SJSA1 (cell line): ENCODE data around the gene LCE1B. TPM values are rescaled to one million over a fixed set of nuclear protein-coding genes. Genes with fewer than 3 reads are reported as not detected.

Experiments
- DNase-seq, 2 experiments: peaks; one replicate each; pipeline ENCODE4 v3.0.0-alpha.2; 2015 to 2020; ENCODE audit warnings: low spot score in 2 of 2, low read depth in 1 of 2
- H3K27ac ChIP-seq: fragments of 250-450 bp; sonication (Bioruptor Pico); 2 replicates; pipeline ENCODE4 v1.5.1; 2020; ENCODE audit warnings: mild to moderate bottlenecking, moderate library complexity
- H3K27me3 ChIP-seq: fragments of 250-450 bp; sonication (Bioruptor Pico); replicated peaks from 2 replicates; pipeline ENCODE4 v1.5.1; 2020; ENCODE audit warnings: mild to moderate bottlenecking, moderate library complexity
- H3K36me3 ChIP-seq: fragments of 250-450 bp; sonication (Bioruptor Pico); 2 replicates; pipeline ENCODE4 v1.5.1; 2020; ENCODE audit warnings: mild to moderate bottlenecking
- H3K4me1 ChIP-seq: fragments of 250-450 bp; sonication (Bioruptor Pico); replicated peaks from 2 replicates; pipeline ENCODE4 v1.6.1; 2021; ENCODE audit warnings: mild to moderate bottlenecking
- H3K4me3 ChIP-seq: fragments of 250-450 bp; sonication (Bioruptor Pico); 2 replicates; pipeline ENCODE4 v1.5.1; 2020; ENCODE audit warnings: mild to moderate bottlenecking
- H3K9me3 ChIP-seq: fragments of 250-450 bp; sonication (Bioruptor Pico); replicated peaks from 2 replicates; pipeline ENCODE4 v1.5.1; 2020; ENCODE audit warnings: mild to moderate bottlenecking
- total RNA-seq: library from RNA; depleted of rRNA; stranded (reverse); fragments of >200 nt; shearing (Covaris generic); gene quantifications from 2 replicates; pipeline ENCODE4 v1.2.3, GENCODE V29; 2014; rRNA removed

LCE1B gene
- total RNA-seq, 1 experiment from 2014 or later = not detected

GRCh38 chr1:152817309-152817708, 5.5 kb downstream of the LCE1B start:
- no peak for DNase-seq
- H3K36me3 ChIP-seq = no peaks in the 10 kb centered on the region
- H3K27me3 ChIP-seq = 0 out of 2 replicates have a peak, but pooled peaks cover 3% of the 10 kb centered on the region

GRCh38 chr1:152823294-152823693, 11.5 kb downstream of the LCE1B start:
- no peaks in the 10 kb centered on the region for H3K9me3 ChIP-seq
- no peak overlapping the region for H3K4me3 ChIP-seq
- H3K36me3 ChIP-seq = no peaks in the 10 kb centered on the region
- DNase-seq = peak in 1 of 2 experiments; percentile 18
- no peaks in the 10 kb centered on the region for H3K4me1 ChIP-seq
- no peak overlapping the region for H3K27ac ChIP-seq
- peaks cover 3% of the 10 kb centered on the region for H3K27me3 ChIP-seq

More at GRCh38 chr1:152817309-152817708, 5.5 kb downstream of the LCE1B start:
- no peaks in the 10 kb centered on the region for H3K4me1 ChIP-seq
- no peaks in the 10 kb centered on the region for H3K9me3 ChIP-seq
- no peak overlapping the region for H3K27ac ChIP-seq
- no peak overlapping the region for H3K4me3 ChIP-seq

- Histone ChIP-seq H3K27ac (no peak overlapping the region), H3K9me3 (no peaks in the 10 kb centered on the region), H3K4me3 (no peak overlapping the region), H3K36me3 (no peaks in the 10 kb centered on the region), H3K4me1 (no peaks in the 10 kb centered on the region), H3K27me3 (peaks cover 3% of the 10 kb centered on the region)
- no peak for DNase-seq
Observed at GRCh38 chr1:152824964-152825363, 13.2 kb downstream of the LCE1B start.

- Histone ChIP-seq H3K4me1 (no peaks in the 10 kb centered on the region), H3K9me3 (no peaks in the 10 kb centered on the region), H3K4me3 (no peak within 1 kb of the TSS), H3K27me3 (peaks cover 3% of the 10 kb centered on the region), H3K27ac (no peak within 1 kb of the TSS), H3K36me3 (no peaks in the 10 kb centered on the region)
- DNase-seq = no peak
Observed at GRCh38 chr1:152827173-152827572, 15.4 kb downstream of the LCE1B start, which contains the start of gene LCE1A. TSS of gene LCE1A (plus strand) at chr1:152827473. CDS start at chr1:152827473, 0 bp downstream.

GRCh38 chr1:152836870-152837269, 25.1 kb downstream of the LCE1B start:
- Histone ChIP-seq H3K4me3 (no peak overlapping the region), H3K27ac (no peak overlapping the region), H3K9me3 (no peaks in the 10 kb centered on the region), H3K4me1 (no peaks in the 10 kb centered on the region), H3K27me3 (no peaks in the 10 kb centered on the region), H3K36me3 (no peaks in the 10 kb centered on the region)
- no peak for DNase-seq

GRCh38 chr1:152842556-152842955, 30.8 kb downstream of the LCE1B start, which contains the start of gene LCE6A:
TSS of gene LCE6A (plus strand) at chr1:152842856. CDS start at chr1:152843521, 665 bp downstream.
- H3K4me1 ChIP-seq = no peaks in the 10 kb centered on the region
- DNase-seq = no peak
- H3K36me3 ChIP-seq = no peaks in the 10 kb centered on the region
- H3K4me3 ChIP-seq = no peak within 1 kb of the TSS
- no peaks in the 10 kb centered on the region for H3K27me3 ChIP-seq
- H3K9me3 ChIP-seq = no peaks in the 10 kb centered on the region
- H3K27ac ChIP-seq = no peak within 1 kb of the TSS

GRCh38 chr1:152855661-152856060, 43.9 kb downstream of the LCE1B start:
- Histone ChIP-seq H3K4me1 (no peaks in the 10 kb centered on the region), H3K9me3 (no peaks in the 10 kb centered on the region), H3K36me3 (no peaks in the 10 kb centered on the region), H3K27me3 (no peaks in the 10 kb centered on the region), H3K27ac (no peak overlapping the region), H3K4me3 (no peak overlapping the region)
- no peak for DNase-seq

- no peaks in the 10 kb centered on the region for H3K4me1 ChIP-seq
- H3K4me3 ChIP-seq = no peak overlapping the region
- no peak overlapping the region for H3K27ac ChIP-seq
- no peak for DNase-seq
- H3K27me3 ChIP-seq = no peaks in the 10 kb centered on the region
- no peaks in the 10 kb centered on the region for H3K9me3 ChIP-seq
- H3K36me3 ChIP-seq = no peaks in the 10 kb centered on the region
Observed at GRCh38 chr1:152858062-152858461, 46.3 kb downstream of the LCE1B start.

- H3K4me3 ChIP-seq = no peak within 1 kb of the TSS
- DNase-seq = no peak
Observed at GRCh38 chr1:152859696-152860095, 47.9 kb downstream of the LCE1B start, which contains the start of gene LCE7A. TSS of gene LCE7A (plus strand) at chr1:152859996. CDS start at chr1:152860698, 702 bp downstream.

GRCh38 chr1:152860129-152860528, 48.4 kb downstream of the LCE1B start:
- no peaks in the 10 kb centered on the region for H3K27me3 ChIP-seq
- H3K4me1 ChIP-seq = no peaks in the 10 kb centered on the region
- no peak overlapping the region for H3K27ac ChIP-seq
- no peak overlapping the region for H3K4me3 ChIP-seq
- DNase-seq = no peak
- no peaks in the 10 kb centered on the region for H3K9me3 ChIP-seq
- no peaks in the 10 kb centered on the region for H3K36me3 ChIP-seq

More at GRCh38 chr1:152859696-152860095, 47.9 kb downstream of the LCE1B start, which contains the start of gene LCE7A:
- Histone ChIP-seq H3K36me3 (no peaks in the 10 kb centered on the region), H3K27me3 (no peaks in the 10 kb centered on the region), H3K9me3 (no peaks in the 10 kb centered on the region), H3K27ac (no peak within 1 kb of the TSS), H3K4me1 (no peaks in the 10 kb centered on the region)

GRCh38 chr1:152861374-152861773, 49.6 kb downstream of the LCE1B start:
- no peaks in the 10 kb centered on the region for H3K27me3 ChIP-seq
- no peak overlapping the region for H3K27ac ChIP-seq
- no peak for DNase-seq
- no peaks in the 10 kb centered on the region for H3K36me3 ChIP-seq
- H3K9me3 ChIP-seq = no peaks in the 10 kb centered on the region
- no peaks in the 10 kb centered on the region for H3K4me1 ChIP-seq
- H3K4me3 ChIP-seq = no peak overlapping the region

Other genes with a start within 250 kb of the LCE1B start
- gene LCE3E, start 245.2 kb upstream of the LCE1B start, total RNA-seq = not detected in 2 replicates
- gene LCE3D, start 231.5 kb upstream of the LCE1B start, total RNA-seq = not detected in 2 replicates
- not detected in 2 replicates for gene LCE3C, start 211.7 kb upstream of the LCE1B start, total RNA-seq
- gene LCE3B, start 198.2 kb upstream of the LCE1B start, total RNA-seq = not detected in 2 replicates
- gene LCE3A, start 188.9 kb upstream of the LCE1B start, total RNA-seq = not detected in 2 replicates
- not detected in 2 replicates for gene LCE2D, start 148.6 kb upstream of the LCE1B start, total RNA-seq
- not detected in 2 replicates for gene LCE2C, start 136.7 kb upstream of the LCE1B start, total RNA-seq
- not detected in 2 replicates for gene LCE2B, start 125.8 kb upstream of the LCE1B start, total RNA-seq
- not detected in 2 replicates for gene LCE2A, start 113.6 kb upstream of the LCE1B start, total RNA-seq
- gene LCE4A, start 103.8 kb upstream of the LCE1B start, total RNA-seq = not detected in 2 replicates
- not detected in 2 replicates for gene KPRP, start 53.9 kb upstream of the LCE1B start, total RNA-seq
- gene LCE1F, start 36.8 kb upstream of the LCE1B start, total RNA-seq = not detected in 2 replicates
- gene LCE1E, start 25.7 kb upstream of the LCE1B start, total RNA-seq = not detected in 2 replicates
- gene LCE1D, start 15.2 kb upstream of the LCE1B start, total RNA-seq = not detected in 2 replicates
- not detected in 2 replicates for gene LCE1C, start 5.3 kb upstream of the LCE1B start, total RNA-seq
- gene LCE1A, start 15.5 kb downstream of the LCE1B start, total RNA-seq = not detected in 2 replicates
- not detected in 2 replicates for gene LCE6A, start 30.9 kb downstream of the LCE1B start, total RNA-seq
- gene LCE7A, start 48.0 kb downstream of the LCE1B start, total RNA-seq = not detected in 2 replicates
- not detected in 2 replicates for gene SMCP, start 66.4 kb downstream of the LCE1B start, total RNA-seq
- gene IVL, start 96.6 kb downstream of the LCE1B start, total RNA-seq = not detected in 2 replicates
- not detected in 2 replicates for gene SPRR5, start 135.2 kb downstream of the LCE1B start, total RNA-seq
- gene SPRR4, start 158.7 kb downstream of the LCE1B start, total RNA-seq = not detected in 2 replicates
- not detected in 2 replicates for gene SPRR1A, start 172.1 kb downstream of the LCE1B start, total RNA-seq
- not detected in 2 replicates for gene SPRR3, start 189.8 kb downstream of the LCE1B start, total RNA-seq
- not detected in 2 replicates for gene SPRR1B, start 219.2 kb downstream of the LCE1B start, total RNA-seq
- gene SPRR2D, start 229.1 kb downstream of the LCE1B start, total RNA-seq = not detected in 2 replicates
- not detected in 2 replicates for gene SPRR2A, start 245.5 kb downstream of the LCE1B start, total RNA-seq